Measurements from ENCODE around the gene GAA. TPM values are rescaled to one million over a fixed set of nuclear protein-coding genes. Genes with fewer than 3 reads are reported as not detected.

The GAA gene
- total and polyA plus RNA-seq, 10 of the 15 experiments (the other 5 are each of a cell fraction or from before 2014, with no cell fraction given): 0.18 to 10.5 (median 4.1) TPM

GRCh38 chr17:80080081-80080480, 21.3 kb upstream of the GAA start:
- no peaks in the 10 kb centered on the region for H3K4me1 ChIP-seq (ENCODE audit: control insufficient read depth, insufficient read depth, low read length)
- ATAC-seq (no peak), DNase-seq (ENCODE audit: low read depth, low spot score) (no peak), FAIRE-seq (no peak)
- no peaks in the 10 kb centered on the region for H3K27me3 ChIP-seq (replicated peaks in 1 of 2; ENCODE audit: control insufficient read depth in 2 of 2, insufficient read depth in 2 of 2, low read length in 1 of 2)
- H4K20me1 ChIP-seq (ENCODE audit: control insufficient read depth, insufficient read depth): 0 out of 2 replicates have a peak, but pooled peaks cover 2% of the 10 kb centered on the region
- no peak overlapping the region for H3K9ac ChIP-seq (ENCODE audit: control insufficient read depth, insufficient read depth, low read length)
- CTCF ChIA-PET: interaction anchor here (0.9 kb wide), 1 partner anchor 63 kb away, joined by 3 read pairs; no protein-coding TSS in a partner anchor
- H3K79me2 ChIP-seq (ENCODE audit: control insufficient read depth, insufficient read depth, low read length): no peaks in the 10 kb centered on the region
- TF ChIP-seq ZBTB4 (CRISPR knock-in tag; IDR thresholded peaks at IDR 0.05) (no peak), EP300 (IDR thresholded peaks at IDR 0.05; ENCODE audit: borderline replicate concordance in 1 of 2, control insufficient read depth in 1 of 2, low read depth in 2 of 2, low read length in 2 of 2) (no peak), JUND (IDR thresholded peaks at IDR 0.05; ENCODE audit: low read depth, low read length) (no peak), BCL11A (IDR thresholded peaks at IDR 0.05; ENCODE audit: low read depth, low read length) (no peak), ATF3 (IDR thresholded peaks at IDR 0.05; ENCODE audit: borderline replicate concordance, extremely low read depth, low read depth, low read length) (no peak), CHD4 (IDR thresholded peaks at IDR 0.05) (no peak)
- SMC1A ChIA-PET (ENCODE audit: uncharacterized antibody, unreplicated experiment): no interaction called here
- no peak overlapping the region for H3K4me3 ChIP-seq
- WGBS (ENCODE audit: insufficient coverage, insufficient replicate concordance, low lambda C conversion rate, missing lambda C conversion rate): 77% methylated on average over 6 of the region's 6 CpGs
- no peak overlapping the region for H3K4me2 ChIP-seq (ENCODE audit: control insufficient read depth, insufficient read depth)
- in situ Hi-C loops (cut with MboI) (no loop called here), intact Hi-C loops (cut with micrococcal nuclease; ENCODE audit: unreplicated experiment) (no loop called here)
- RAD21 ChIA-PET (ENCODE audit: unreplicated experiment): no interaction called here
- H2AFZ ChIP-seq (ENCODE audit: control insufficient read depth, low read depth, low read length): no peak overlapping the region
- no TSS peak for BruUV-seq (replicated peaks)
- no peaks in the 10 kb centered on the region for H3K9me3 ChIP-seq (replicated peaks; ENCODE audit: control insufficient read depth, insufficient read depth, low read length)
- POLR2A ChIA-PET: no interaction called here
- H3K27ac ChIP-seq (ENCODE audit: control insufficient read depth, insufficient read depth): no peak overlapping the region
- no peaks in the 10 kb centered on the region for H3K36me3 ChIP-seq (ENCODE audit: control insufficient read depth in 2 of 2, insufficient read depth in 2 of 2, low read length in 1 of 2)

Measured in GM12878 (cell line).